ENCODE measurements around the gene MYO6.

Gene MYO6

DNA sequence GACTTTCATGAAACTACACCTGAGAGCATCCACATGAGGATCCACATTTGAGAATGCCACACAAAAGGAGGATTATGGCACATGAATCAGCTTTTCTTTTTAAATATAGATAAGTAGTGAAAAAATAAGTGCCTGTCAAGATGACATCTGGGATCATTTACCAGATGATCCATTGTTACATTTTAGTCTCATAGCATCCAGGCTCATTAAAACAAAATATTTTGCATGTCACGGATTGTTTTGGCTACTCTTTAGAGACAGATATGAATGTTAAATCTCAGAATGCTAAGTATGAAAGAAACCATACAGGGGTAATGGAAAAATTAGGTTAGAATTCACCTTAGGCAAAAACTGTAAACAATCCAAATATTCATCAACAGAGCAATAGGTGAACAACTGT is 66.7 kb downstream of the MYO6 start:
- H3K27me3 ChIP-seq (ENCODE audit: insufficient read depth, low read length) = no peaks in the 10 kb centered on the region
- H3K36me3 ChIP-seq (ENCODE audit: insufficient read depth, low read length) = peaks cover 9% of the 10 kb centered on the region
- no peaks in the 10 kb centered on the region for H3K4me1 ChIP-seq (ENCODE audit: insufficient read depth, low read length)
- H3K4me3 ChIP-seq (ENCODE audit: low read length) = no peak overlapping the region
- peaks cover 3% of the 10 kb centered on the region for H3K9me3 ChIP-seq (ENCODE audit: low read length)
- H2AFZ ChIP-seq (ENCODE audit: low read depth, low read length) = no peak overlapping the region

DNA sequence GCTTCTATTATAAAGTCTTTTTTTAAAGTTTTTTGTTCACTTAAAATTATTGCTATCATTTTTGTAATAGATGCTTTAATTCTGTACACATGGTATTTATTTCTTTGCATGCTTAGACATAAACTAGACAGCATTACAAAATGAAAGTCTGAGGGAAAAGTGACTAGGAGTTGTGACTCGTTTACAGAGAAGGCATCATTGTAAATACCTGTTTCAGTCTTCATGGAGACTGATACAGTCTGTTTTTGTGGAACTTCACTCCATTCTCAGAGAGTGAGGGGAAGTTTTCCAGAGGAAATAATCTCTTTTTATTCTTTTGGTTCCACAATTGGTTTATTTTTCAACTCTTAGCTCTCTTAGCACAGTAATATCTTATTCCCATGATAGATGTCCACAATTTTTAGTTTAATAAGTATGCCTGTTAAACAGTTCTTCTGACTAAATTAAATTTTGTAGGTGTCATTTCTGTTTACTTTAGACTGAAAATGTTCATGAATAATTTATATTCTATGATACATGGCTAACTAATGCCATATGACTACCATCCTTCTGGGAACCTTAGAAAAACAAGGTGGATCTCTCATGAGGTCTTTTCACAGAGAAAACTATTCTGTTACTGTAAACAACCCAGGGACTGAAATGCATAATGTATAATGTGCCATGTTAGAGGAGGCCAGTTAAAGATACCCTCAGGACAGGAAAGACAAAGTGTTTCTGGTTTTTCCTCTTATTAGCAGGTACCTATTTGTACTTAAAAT is 69.2 kb downstream of the MYO6 start:
- no peak overlapping the region for H2AFZ ChIP-seq (ENCODE audit: low read depth, low read length)
- peaks cover 7% of the 10 kb centered on the region for H3K36me3 ChIP-seq (ENCODE audit: insufficient read depth, low read length)
- H3K4me3 ChIP-seq (ENCODE audit: low read length) = no peak overlapping the region
- no peaks in the 10 kb centered on the region for H3K9me3 ChIP-seq (ENCODE audit: low read length)
- no peaks in the 10 kb centered on the region for H3K4me1 ChIP-seq (ENCODE audit: insufficient read depth, low read length)
- H3K27me3 ChIP-seq (ENCODE audit: insufficient read depth, low read length) = no peaks in the 10 kb centered on the region

GRCh38 chr6:75819776-75820487 is 70.9 kb downstream of the MYO6 start:
- Histone ChIP-seq H3K9me3 (ENCODE audit: low read length) (no peaks in the 10 kb centered on the region), H3K4me3 (ENCODE audit: low read length) (no peak overlapping the region), H2AFZ (ENCODE audit: low read depth, low read length) (no peak overlapping the region)

GRCh38 chr6:75824160-75824559 is 75.1 kb downstream of the MYO6 start:
- Histone ChIP-seq H3K4me1 (ENCODE audit: insufficient read depth, low read length) (no peaks in the 10 kb centered on the region), H3K4me3 (ENCODE audit: low read length) (no peak overlapping the region), H2AFZ (ENCODE audit: low read depth, low read length) (no peak overlapping the region), H3K36me3 (ENCODE audit: insufficient read depth, low read length) (no peaks in the 10 kb centered on the region), H3K9me3 (ENCODE audit: low read length) (no peaks in the 10 kb centered on the region), H3K27me3 (ENCODE audit: insufficient read depth, low read length) (no peaks in the 10 kb centered on the region)

More at GRCh38 chr6:75819776-75820487, 70.9 kb downstream of the MYO6 start:
- H3K36me3 ChIP-seq (ENCODE audit: insufficient read depth, low read length) = peaks cover 3% of the 10 kb centered on the region
- H3K4me1 ChIP-seq (ENCODE audit: insufficient read depth, low read length) = no peaks in the 10 kb centered on the region
- H3K27me3 ChIP-seq (ENCODE audit: insufficient read depth, low read length) = no peaks in the 10 kb centered on the region

- no peaks in the 10 kb centered on the region for H3K9me3 ChIP-seq (ENCODE audit: low read length)
- no peak overlapping the region for H3K4me3 ChIP-seq (ENCODE audit: low read length)
- no peak overlapping the region for H2AFZ ChIP-seq (ENCODE audit: low read depth, low read length)
- H3K27me3 ChIP-seq (ENCODE audit: insufficient read depth, low read length) = no peaks in the 10 kb centered on the region
- peaks cover 9% of the 10 kb centered on the region for H3K36me3 ChIP-seq (ENCODE audit: insufficient read depth, low read length)
- H3K4me1 ChIP-seq (ENCODE audit: insufficient read depth, low read length) = no peaks in the 10 kb centered on the region
These were observed 78.1 kb downstream of the MYO6 start for GRCh38 chr6:75827163-75827562.

DNA sequence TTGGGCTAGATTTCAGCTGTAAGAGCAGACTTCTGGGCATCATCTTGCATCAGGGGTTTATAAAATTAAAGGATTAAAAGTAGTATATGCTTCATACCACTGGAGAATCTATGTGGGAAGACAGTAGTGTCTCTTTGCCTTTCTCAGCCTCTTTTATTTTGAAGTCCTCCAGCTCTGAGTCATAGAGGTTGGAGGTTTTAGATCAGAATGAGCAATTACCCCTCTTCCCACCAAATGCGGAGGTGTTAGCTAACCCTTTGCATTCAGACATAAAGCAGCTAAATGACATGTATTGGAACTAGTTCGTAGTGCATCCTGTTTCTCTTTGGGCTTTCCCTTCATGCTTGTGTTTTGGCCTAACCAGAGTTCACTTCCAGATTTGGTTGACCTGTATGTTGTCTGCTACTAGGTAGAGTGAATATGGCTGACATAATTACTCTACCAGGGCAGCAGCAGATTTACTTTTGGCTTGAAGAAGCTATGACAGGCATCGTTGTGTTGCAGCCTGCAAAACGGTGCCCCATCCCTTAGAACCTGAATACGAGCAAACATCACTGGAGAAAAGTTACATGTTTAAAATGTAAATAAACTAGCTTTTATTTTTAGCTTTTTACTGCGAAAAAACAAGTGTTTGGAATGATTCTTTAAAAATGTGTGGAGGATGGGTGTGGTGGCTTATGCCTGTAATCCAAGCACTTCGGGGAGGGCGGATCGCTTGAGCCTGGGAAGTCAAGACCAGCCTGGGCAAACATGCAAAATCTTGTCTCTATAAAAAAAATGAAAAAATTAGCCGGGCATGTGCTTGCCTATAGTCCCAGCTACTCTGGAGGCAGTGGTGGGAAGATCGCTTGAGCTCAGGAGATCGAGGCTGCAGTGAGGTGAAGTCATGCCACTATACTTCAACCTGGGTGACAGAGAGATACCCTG is 82.2 kb downstream of the MYO6 start:
- no peak overlapping the region for H2AFZ ChIP-seq (ENCODE audit: low read depth, low read length)
- H3K9me3 ChIP-seq (ENCODE audit: low read length) = peaks cover 2% of the 10 kb centered on the region
- no peaks in the 10 kb centered on the region for H3K4me1 ChIP-seq (ENCODE audit: insufficient read depth, low read length)
- no peaks in the 10 kb centered on the region for H3K27me3 ChIP-seq (ENCODE audit: insufficient read depth, low read length)
- no peak overlapping the region for H3K4me3 ChIP-seq (ENCODE audit: low read length)
- peaks cover 22% of the 10 kb centered on the region for H3K36me3 ChIP-seq (ENCODE audit: insufficient read depth, low read length)

DNA sequence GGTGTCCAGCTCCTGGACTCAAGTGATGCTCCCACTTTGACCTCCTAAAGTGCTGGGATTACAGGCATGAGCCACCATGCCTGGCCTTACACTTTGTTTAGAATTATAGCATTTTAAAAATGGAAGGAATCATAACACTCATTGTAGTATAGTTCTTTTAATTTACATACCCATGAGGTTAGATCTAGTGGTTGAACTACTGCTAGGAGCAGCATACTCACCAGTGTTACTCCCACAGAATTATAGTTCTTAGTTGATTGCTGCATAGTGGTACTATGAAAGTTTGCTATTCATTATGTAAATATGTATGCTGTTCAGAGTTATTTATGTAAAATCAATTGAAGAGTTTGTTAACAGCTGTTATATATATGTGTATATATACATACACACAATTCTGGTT is 85.4 kb downstream of the MYO6 start:
- H3K4me1 ChIP-seq (ENCODE audit: insufficient read depth, low read length) = no peaks in the 10 kb centered on the region
- no peak overlapping the region for H2AFZ ChIP-seq (ENCODE audit: low read depth, low read length)
- peaks cover 25% of the 10 kb centered on the region for H3K36me3 ChIP-seq (ENCODE audit: insufficient read depth, low read length)

DNA sequence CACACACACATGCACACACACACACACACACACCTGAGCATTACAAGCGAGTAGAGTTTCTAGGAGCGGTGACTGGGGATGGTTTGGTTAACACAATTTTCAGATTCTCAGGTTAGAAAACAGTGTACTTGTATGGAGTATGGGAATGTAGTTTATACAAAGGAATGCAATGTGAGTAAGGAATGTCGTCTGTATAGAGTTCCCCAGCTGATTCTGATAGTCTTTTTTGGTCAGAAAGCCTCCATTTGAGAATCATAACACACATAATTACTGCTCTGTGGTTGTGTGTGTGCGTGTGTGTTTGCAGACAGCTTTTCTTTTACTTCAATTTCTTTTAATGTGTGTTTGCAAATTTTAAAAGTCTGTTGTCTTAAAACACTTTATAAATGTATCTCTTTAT is 93.2 kb downstream of the MYO6 start:
- Histone ChIP-seq H3K9me3 (ENCODE audit: low read length) (no peaks in the 10 kb centered on the region), H3K36me3 (ENCODE audit: insufficient read depth, low read length) (peaks cover 16% of the 10 kb centered on the region), H2AFZ (ENCODE audit: low read depth, low read length) (no peak overlapping the region), H3K27me3 (ENCODE audit: insufficient read depth, low read length) (no peaks in the 10 kb centered on the region), H3K4me1 (ENCODE audit: insufficient read depth, low read length) (no peaks in the 10 kb centered on the region), H3K4me3 (ENCODE audit: low read length) (no peak overlapping the region)

More for the DNA sequence above, 85.4 kb downstream of the MYO6 start:
- peaks cover 2% of the 10 kb centered on the region for H3K9me3 ChIP-seq (ENCODE audit: low read length)
- no peaks in the 10 kb centered on the region for H3K27me3 ChIP-seq (ENCODE audit: insufficient read depth, low read length)
- no peak overlapping the region for H3K4me3 ChIP-seq (ENCODE audit: low read length)

GRCh38 chr6:75842732-75843131 is 93.7 kb downstream of the MYO6 start:
- H3K27me3 ChIP-seq (ENCODE audit: insufficient read depth, low read length) = no peaks in the 10 kb centered on the region
- H2AFZ ChIP-seq (ENCODE audit: low read depth, low read length) = no peak overlapping the region
- H3K36me3 ChIP-seq (ENCODE audit: insufficient read depth, low read length) = peaks cover 16% of the 10 kb centered on the region
- no peaks in the 10 kb centered on the region for H3K4me1 ChIP-seq (ENCODE audit: insufficient read depth, low read length)
- no peaks in the 10 kb centered on the region for H3K9me3 ChIP-seq (ENCODE audit: low read length)
- H3K4me3 ChIP-seq (ENCODE audit: low read length) = no peak overlapping the region

- no peaks in the 10 kb centered on the region for H3K4me1 ChIP-seq (ENCODE audit: insufficient read depth, low read length)
- no peaks in the 10 kb centered on the region for H3K27me3 ChIP-seq (ENCODE audit: insufficient read depth, low read length)
- H3K9me3 ChIP-seq (ENCODE audit: low read length) = no peaks in the 10 kb centered on the region
- H2AFZ ChIP-seq (ENCODE audit: low read depth, low read length) = no peak overlapping the region
- H3K36me3 ChIP-seq (ENCODE audit: insufficient read depth, low read length) = peaks cover 16% of the 10 kb centered on the region
- H3K4me3 ChIP-seq (ENCODE audit: low read length) = no peak overlapping the region
These were observed 94.4 kb downstream of the MYO6 start for GRCh38 chr6:75843396-75843795.

DNA sequence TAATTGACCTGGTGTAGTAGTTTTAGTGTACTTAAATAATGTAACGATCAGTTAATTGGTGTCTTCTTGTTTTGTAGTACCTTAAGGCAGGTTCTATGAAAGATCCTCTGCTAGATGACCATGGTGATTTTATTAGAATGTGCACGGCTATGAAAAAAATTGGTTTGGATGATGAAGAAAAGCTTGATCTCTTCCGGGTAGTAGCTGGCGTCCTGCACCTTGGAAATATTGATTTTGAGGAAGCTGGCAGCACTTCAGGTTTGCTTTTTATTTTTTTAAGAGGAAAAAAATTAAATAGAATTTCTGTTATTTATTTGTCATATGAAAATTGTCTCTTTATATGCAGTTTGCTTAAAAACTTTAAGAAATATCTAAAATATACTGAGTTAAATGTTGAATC is 99.2 kb downstream of the MYO6 start:
- Histone ChIP-seq H3K36me3 (ENCODE audit: insufficient read depth, low read length) (peaks cover 9% of the 10 kb centered on the region), H3K27me3 (ENCODE audit: insufficient read depth, low read length) (no peaks in the 10 kb centered on the region), H3K4me3 (ENCODE audit: low read length) (no peak overlapping the region), H3K4me1 (ENCODE audit: insufficient read depth, low read length) (no peaks in the 10 kb centered on the region), H3K9me3 (ENCODE audit: low read length) (no peaks in the 10 kb centered on the region), H2AFZ (ENCODE audit: low read depth, low read length) (no peak overlapping the region)

GRCh38 chr6:75849329-75850025 is 100.4 kb downstream of the MYO6 start:
- H3K27me3 ChIP-seq (ENCODE audit: insufficient read depth, low read length) = no peaks in the 10 kb centered on the region
- H3K4me1 ChIP-seq (ENCODE audit: insufficient read depth, low read length) = no peaks in the 10 kb centered on the region
- H2AFZ ChIP-seq (ENCODE audit: low read depth, low read length) = no peak overlapping the region
- H3K36me3 ChIP-seq (ENCODE audit: insufficient read depth, low read length) = peaks cover 9% of the 10 kb centered on the region
- H3K4me3 ChIP-seq (ENCODE audit: low read length) = no peak overlapping the region
- no peaks in the 10 kb centered on the region for H3K9me3 ChIP-seq (ENCODE audit: low read length)

Data from neuron (in vitro differentiated cells).